Left hindlimb (tissue), 1 donor: Measurements from ENCODE around the gene SAMD4B.

ENCODE experiments used
- DNase-seq: peaks from one replicate; pipeline ENCODE4 v3.0.0-alpha.2; 2018

The SAMD4B gene

DNA sequence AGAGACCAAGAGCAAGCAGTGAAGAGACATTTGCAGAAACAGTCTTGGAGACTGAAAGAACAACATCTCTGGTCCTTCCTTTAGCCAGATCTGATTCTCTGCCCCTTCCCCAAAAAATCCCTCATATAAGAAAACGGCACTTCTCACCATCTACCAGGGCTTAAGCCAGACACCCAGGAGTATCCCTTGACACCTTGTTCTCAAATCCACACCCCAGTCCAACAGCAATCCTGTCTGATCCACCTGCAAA, 68.5 kb downstream of the SAMD4B start:
- no peak for DNase-seq

DNA sequence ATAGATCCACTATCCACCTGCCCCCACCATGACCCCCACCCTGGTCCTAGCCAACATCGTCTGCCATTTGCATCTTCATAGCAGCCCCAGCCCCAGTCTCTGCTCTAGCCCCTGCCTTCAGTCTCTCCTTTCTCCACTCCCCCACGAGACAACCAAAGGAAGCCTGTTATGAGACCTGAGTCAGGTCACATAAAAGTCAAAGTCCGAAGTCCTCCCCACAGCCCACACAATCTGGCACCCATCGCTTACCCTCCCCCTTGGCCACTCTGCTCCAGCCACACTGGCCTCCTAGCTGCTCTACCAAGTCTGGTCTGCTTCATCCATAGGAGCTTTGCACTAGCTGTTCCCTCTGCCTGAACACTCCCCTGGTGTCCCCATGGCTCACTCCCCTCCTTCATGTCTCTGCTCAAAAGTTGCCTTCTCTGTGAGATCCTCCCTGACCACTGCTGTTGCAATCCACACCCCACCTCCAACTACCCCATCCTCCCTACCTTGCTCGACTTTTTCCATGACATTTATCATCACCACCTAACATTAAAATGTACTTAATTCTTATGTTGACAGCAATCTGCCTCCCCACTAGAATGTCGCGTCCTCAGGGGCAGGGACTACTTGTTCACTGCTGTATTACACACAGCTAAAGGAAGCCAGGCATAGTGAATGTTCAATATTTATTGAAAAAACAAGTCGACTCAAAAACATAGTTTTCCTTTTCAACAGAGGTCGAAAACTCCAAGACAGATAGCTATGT, 69.0 kb downstream of the SAMD4B start:
- peak; percentile 77 for DNase-seq

DNA sequence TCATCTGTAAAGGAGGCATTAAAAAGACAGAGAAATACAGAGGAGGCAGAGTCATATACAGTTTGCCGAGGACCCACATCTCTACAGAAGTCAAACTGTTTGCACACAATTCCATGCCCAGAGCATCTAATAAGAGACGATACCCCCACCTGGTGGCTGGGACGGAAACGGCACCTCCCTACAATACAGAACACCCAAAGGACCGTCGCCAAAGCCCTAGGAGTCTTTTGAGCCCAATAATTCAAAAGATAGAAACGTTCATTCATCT, 69.5 kb downstream of the SAMD4B start:
- peak; percentile 93 for DNase-seq

DNA sequence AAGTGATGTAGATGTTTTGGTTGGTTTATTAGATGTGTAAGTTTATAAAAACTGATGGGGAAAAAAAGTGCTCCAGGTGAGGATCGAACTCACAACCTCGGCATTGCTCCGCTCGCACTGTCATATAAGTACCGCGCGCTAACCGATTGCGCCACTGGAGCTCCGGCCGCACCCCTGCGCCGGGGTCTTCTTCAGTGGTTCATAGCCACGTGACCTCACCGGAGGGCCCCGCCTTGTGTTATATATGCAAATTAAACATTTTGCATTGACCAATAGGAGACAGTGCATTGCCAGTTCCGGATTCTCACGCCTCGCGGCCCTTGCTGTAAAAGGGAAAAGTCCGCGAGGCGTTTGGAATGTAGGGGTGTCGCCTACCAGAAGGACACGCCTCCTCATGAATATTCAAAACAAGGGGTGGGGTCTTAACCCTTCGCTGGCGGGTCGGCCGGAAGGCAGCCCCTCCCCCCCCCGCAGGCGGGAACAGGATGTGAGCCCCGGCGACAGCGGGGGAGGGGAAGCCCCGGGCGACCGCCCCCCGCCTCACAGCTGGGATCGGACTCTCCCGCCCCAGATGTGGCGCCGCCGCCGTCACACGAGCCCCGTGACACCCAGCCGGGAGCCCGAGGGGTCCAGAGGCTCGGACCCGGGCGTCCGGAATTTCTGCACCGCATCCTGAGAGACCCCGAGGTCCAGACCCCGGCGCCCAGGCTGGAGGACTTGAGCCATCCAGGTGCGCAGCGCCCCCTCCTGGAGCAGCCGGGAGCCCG, 70.1 kb downstream of the SAMD4B start, which contains the start of gene PLEKHG2:
Gene PLEKHG2 (plus strand): TSS at position 570 of the 767 bp plus-strand sequence. CDS start 1,418 bp downstream, outside the sequence.
- peak; percentile 99 for DNase-seq

DNA sequence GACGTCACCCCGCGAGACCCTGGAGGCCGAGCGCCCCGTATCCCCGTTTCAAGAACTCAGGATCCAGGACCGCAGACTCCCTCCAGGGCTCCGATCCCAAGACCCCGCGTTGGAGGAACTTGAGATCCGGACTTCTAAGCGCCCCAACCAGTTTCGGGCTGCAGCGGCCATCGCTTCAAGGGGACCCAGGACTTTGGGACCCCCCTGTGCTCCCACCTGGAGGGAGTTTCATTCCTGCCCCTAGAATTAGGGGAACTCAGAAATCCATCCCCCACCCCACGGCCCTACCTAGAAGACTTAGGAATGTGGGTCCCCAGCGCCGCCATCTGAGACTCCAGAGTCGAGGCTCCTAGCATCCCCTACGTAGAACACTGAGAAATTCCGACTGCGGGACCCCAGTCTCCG, 70.6 kb downstream of the SAMD4B start:
- no peak for DNase-seq

DNA sequence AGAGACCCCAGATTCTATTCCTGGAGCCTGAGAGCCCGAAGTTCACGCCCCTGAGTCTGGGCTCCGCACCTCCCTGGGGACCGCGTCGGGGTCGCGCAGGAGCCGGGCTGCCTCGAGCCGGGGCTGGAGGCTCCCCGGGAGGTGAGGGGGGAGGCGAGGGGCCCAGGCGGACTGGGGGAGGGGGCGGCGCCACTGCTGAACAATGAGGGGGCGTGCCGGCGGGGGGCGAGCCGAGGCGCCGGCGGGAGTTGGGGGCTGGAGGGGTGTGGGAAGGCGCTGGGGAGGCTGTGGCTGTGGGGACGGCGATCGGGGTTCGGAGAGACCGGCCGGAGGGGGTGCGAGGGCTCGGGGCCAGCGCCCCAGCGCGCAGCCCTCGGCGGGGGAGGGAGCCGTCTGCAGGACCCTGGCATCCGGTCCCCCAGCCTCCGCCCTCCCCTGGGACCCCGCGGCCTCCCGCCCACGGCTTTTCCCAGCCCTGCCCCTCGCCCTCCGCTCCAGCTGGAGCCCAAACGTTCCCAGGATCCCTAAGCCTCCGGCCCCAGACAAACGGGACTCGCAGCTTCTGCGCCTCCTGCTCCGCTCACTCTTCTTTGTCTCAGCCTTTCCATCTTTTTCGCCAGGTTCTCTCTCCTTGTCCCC, 71.2 kb downstream of the SAMD4B start:
- peak; percentile 88 for DNase-seq

DNA sequence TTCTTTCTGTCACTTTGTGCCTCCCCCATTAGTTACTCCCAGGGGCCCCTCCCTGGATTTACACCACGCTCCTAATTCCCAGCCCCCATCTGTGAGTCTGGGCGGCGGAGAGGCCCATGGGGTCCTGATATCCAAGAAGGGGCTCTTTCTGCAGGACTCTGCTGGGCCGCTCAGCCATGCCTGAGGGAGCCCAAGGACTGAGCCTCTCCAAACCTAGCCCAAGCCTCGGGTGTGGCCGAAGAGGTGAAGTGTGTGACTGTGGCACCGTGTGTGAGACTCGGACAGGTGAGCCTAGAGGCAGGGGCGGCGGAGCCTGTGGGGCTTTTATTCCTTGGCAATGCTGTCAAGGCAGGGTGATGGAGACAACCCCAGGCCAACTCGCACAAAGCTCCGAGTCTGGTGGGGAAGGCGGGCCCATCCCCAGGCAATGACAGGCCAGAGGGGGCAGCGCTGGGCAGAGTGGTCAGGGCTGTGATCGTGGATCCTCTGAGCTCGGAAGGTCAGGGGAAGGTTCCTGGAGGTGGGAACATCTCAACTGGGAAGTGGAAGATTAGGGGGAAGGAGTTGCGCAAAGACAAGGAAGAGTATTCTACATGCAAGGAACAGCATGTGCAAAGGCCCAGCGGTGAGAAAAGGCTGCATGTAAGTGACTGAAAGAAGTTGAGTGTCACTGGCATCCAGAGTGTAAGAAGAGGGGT, 71.8 kb downstream of the SAMD4B start:
- DNase-seq: no peak

DNA sequence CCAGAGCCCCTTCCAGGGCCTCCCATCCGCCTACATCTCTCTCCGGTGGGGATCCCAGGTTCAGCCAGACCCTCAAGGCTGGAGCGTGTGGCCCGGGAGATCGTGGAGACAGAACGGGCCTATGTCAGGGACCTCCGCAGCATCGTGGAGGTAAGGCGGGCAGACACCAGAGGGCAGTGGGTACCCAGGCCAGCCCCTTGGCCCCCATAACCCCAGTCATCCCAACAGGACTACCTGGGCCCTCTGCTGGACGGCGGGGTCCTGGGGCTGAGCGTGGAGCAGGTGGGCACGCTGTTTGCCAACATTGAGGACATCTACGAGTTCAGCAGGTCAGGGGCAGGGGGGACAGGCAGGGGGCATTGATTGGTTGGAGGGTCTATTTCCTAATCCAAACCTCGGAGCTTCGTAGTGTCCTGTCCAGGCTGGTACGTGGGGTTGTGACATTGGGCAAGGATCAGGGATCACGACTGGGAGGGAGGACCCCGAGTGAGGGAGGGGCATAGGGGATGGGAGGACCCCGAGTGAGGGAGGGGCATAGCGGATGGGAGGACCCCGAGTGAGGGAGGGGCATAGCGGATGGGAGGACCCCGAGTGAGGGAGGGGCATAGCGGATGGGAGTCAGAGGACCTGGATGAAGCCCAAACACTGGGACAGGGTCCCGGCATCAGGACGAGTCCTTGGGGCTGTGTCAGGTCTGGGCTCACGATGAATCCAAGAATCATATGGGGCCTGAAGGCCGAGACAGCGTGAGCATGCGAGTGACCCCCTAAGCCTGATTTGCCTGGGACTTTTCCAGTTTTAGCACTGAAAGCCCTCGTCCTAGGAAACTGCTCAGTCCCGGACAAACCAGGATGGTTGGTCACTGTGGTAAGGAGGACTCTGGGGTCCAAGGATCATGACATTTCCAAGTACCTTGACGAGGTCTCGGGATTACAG, 73.2 kb downstream of the SAMD4B start:
- no peak for DNase-seq

DNA sequence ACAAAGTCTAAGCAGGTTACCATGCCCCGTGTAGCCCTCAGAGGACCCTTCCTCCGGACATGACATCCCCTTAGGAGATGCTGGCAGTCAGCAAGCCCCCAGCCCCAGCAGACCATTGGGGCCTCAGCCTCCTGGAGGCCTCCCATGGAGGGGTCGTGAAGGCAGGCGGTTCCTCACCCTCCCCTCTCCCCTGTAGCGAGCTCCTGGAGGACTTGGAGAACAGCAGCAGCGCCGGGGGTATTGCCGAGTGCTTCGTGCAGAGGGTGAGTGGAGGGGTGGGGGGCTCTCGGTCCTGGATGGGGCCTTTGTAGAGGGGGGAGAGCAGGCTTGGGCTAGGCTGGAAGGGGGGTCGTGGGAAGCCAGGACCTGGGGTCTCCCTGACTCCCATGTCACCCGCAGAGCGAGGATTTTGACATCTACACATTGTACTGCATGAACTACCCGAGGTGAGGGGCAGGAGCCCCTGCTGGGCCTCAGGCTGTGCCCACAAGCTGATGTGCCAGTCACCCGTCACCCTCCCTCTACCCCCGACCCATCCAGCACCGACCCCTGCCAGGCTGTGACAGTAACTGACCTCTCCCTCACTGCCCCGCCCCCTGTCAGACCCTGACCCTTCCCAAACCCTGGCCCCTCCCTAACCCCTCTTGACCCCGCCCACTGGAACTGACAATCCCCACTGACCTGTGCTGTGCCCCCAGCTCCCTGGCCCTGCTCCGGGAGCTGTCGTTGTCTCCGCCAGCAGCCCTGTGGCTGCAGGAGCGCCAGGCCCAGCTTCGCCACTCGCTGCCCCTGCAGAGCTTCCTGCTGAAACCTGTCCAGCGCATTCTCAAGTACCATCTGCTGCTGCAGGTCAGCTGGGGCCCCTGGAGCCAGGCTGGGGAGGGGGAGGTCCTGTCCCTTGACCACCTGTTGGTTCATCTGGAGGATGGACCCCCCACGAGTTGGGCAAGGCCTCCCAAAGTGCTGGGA, 74.2 kb downstream of the SAMD4B start:
- DNase-seq: no peak

DNA sequence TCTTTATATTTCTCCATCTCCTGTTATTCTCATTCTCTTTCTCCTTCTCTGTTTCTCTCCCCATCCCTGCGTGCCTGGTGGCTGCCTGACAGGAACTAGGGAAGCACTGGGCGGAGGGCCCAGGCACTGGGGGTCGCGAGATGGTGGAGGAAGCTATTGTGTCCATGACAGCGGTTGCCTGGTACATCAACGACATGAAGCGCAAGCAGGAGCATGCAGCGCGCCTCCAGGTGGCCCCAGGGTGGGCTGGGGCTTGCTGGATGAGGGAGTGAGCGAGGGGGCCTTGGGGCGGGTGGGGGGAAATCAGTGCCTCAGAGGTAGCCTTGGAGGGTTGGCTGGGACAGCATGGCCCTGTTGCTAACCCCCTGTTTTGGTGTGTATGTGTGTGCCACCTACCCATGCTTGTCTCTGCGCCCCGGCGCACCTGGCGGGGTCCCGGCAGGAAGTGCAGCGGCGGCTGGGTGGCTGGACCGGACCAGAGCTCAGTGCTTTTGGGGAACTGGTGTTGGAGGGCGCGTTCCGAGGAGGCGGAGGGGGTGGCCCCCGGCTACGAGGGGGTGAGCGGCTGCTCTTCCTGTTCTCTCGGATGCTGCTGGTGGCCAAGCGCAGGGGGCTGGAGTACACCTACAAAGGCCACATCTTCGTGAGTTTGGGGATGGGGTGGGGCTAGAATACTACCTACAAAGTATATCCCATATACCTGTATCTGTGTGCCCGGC, 75.4 kb downstream of the SAMD4B start:
- DNase-seq: no peak

DNA sequence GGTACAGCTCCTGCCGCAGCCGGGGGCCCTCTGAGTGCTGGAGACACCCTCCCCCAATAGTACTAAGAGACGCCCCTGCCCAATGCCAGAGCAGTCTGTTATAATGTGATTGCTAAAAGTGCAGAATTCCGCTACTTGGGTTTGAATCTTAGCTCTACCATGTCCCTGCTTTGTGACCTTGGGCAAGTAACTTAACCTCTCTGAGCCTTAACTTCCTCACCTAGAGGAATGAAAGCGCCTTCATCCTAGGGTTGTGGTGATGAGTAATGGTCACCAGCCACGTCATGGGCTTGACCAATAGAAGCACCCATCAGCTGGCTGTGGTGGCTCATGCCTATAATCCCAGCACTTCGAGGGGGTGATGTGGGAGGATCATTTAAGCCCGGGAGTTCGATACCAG, 76.8 kb downstream of the SAMD4B start:
- DNase-seq: no peak

DNA sequence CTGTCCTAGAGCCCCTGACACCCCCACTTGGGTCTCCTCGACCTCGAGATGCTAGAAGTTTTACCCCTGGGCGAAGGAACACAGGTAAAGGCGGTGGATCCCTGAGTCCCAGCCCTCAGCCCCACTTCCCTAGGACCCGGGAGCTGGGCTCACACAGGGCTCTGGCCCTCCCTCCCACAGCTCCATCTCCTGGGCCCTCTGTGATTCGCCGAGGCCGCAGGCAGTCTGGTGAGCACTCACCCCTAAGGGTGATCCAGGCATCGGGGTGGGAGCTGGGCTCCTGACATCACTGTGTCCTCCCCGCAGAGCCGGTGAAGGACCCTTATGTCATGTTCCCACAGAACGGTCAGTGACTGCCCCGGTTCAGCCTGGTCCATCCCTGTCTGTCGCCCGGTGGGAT, 78.5 kb downstream of the SAMD4B start:
- no peak for DNase-seq

DNA sequence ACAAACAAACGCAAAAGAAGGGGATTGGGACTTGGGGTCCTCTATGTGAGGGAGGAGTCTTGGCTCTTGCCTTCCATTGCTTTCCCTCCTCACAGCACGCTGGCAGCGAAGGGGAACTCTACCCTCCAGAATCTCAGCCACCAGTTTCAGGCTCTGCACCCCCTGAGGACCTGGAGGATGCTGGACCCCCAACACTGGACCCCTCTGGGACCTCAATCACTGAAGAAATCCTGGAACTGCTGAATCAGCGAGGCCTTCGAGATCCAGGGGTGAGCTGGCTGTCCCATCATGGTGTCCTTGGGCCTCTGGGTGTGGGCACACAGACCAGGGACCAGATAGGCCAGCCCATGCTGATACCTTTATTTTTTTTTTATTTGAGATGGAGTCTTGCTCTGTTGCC, 79.8 kb downstream of the SAMD4B start:
- DNase-seq: no peak

DNA sequence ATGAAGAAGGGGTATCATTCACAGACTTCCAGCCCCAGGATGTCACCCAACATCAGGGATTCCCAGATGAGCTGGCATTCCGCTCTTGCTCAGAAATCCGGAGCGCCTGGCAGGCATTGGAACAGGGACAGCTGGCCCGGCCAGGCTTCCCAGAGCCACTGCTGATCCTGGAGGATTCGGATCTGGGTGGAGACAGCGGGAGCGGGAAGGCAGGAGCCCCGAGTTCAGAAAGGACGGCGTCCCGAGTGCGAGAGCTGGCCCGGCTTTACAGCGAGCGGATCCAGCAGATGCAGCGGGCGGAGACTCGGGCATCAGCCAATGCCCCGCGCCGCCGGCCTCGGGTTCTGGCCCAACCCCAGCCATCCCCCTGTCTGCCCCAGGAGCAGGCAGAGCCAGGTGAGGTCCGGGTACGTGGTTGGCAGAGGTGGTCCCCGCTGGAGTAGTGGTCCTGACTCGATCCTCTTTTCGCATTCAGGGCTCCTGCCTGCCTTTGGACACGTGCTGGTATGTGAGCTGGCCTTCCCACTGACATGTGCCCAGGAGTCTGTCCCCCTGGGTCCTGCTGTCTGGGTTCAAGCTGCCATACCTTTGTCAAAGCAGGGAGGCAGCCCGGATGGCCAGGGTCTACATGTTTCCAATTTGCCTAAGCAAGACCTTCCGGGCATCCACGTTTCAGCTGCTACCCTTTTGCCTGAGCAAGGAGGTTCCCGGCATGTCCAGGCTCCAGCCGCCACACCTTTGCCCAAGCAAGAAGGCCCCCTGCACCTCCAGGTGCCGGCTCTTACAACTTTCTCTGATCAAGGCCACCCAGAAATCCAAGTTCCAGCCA, 81.3 kb downstream of the SAMD4B start:
- no peak for DNase-seq

DNA sequence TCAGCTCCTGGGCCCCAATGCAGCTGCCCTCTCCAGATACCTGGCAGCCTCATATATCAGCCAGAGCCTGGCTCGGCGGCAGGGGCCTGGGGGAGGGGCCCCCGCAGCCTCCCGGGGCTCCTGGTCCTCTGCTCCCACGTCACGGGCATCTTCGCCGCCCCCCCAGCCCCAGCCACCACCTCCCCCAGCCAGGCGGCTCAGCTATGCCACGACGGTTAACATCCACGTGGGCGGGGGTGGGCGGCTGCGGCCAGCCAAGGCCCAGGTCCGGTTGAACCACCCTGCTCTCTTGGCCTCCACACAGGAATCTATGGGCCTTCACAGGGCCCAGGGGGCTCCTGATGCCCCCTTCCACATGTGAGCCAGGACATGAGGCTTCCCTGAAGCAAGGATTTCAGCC, 82.7 kb downstream of the SAMD4B start:
- no peak for DNase-seq

DNA sequence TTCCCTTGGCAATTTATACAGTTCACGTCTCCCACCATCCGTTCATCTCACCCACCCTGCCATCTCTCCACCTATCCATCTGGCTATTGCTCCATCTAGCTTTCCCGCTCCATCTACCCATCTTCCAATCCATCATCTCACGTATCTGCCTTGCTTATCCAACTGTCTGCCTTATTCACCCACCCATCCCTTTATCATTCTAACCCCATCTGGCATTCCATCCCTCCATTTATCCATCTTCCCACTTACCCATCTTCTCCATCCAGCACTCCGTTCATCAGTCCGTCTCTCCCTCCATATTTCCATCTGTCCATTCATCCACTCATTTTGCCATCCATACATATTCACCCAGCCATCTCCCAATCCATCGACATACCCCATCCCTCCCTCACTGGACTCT, 83.5 kb downstream of the SAMD4B start:
- no peak for DNase-seq

DNA sequence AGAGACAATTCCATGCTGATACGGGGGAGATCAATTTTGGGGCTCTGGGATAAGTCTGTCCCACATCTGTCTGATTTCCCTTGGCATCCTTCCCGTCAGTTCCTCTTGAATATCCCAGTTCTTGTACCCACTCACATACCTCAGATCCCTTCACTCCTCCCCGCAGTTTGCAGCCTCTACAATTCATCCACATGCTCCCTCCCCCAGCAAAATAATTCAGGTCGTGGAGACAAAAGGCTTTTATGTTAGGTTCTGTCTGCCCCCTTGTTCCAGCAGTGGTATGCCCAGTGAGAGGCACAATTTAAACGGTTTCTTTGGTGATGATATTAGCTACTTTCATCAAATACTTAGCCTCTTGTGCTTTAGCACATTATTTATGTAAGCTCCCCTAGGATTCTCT, 83.9 kb downstream of the SAMD4B start:
- DNase-seq: no peak

DNA sequence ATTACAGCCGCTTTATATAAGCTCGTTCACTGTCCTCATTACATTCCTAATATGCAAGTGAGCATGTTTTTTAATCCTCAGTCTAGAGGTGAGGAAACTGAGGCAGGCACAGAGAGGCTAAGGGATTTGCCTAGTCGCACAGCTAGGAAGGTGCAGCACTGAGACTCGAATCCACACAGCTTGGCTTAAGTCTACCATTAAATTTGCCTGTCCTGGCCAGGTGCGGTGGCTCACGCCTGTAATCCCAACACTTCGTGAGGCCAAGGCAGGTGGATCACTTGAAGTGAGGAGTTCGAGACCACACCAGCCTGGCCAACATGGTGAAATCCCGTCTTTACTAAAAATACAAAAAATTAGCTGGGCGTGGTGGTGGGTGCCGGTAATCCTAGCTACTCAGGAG, 85.5 kb downstream of the SAMD4B start:
- DNase-seq: no peak

DNA sequence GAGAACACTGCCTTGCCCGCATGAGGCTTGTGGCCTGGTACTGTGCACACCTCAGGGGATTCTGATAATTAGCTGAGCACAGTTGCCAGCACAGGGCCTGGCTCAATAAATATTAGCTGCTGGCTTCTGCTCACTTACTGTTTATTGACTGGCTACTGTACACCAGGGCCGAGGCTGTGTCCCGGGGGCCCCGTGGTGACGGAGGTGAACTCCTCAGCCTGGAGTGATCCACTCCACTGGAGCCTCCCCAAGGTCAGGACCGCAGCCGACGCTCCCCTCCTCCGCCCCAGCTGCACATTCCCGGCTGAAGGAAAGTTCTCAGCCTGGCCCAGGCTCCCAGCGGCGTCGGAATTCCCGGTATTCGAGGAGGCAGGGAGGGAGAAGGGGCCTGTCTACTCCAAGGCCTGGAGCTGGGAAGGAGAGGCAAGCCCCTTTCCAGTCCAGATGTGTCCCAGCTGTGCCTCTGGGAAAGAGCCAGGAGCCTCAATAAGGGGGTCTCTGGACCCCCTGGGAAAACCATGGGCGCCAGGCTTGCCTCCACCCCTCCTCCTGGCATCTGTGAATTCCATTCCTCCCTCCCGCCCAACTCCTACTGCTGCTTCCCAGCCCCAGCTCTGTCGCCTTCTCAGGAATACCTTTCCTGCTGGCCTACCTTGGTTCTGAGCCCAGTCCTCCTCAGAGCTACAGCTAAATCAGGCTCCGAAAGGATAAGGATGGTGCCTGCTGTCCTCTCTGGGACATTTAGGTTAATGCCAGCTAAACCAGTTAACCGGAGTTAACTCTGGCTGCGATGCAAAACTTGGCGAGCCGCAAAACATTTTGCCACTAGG, 86.3 kb downstream of the SAMD4B start:
- DNase-seq: peak; percentile 92
